ENCODE data around the gene ENGASE.

Gene ENGASE

DNA sequence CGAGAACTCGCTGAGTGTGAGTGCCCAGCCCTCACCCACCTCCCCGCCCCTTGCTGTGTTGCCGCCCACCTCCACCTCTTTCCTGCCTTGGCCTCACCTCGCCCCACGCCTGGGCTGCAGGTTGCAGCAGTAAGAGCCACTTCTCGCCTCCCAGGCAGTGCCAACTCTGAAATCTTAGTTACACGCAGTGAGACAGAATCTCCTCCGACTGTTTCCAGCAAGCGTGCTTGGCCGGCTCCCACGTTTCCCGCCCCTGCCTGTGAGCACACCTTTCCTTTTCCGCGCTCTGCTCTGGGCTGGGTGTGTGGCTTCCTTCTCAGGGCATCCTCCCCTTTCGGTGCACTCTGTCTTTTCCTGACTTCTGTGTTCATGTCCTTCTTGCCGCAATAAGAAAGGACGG, 5.7 kb downstream of the ENGASE start:
- DNase-seq (ENCODE audit: low read depth, low spot score): no peak

DNA sequence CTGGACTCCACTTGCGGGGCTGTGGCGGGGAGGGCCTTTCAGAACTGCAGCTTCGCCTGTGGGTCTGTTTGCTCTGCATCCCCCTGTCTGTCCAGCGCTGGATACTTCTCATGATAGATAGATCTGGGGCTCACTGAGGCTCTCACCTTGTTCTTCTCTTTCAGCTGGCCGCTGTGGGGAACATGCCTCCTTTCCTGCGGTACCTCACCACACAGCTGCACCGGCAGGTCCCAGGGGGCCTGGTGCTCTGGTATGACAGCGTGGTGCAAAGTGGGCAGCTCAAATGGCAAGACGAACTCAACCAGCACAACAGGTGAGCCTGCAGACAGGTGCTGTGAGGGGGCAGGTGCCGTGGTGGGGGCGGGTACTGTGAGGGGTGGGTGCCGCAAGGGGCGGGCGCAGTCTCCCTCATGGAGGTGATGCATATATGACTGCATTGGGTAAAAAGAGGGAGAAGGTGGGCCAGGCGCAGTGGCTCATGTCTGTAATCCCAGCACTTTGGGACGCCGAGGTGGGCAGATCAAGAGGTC, 6.2 kb downstream of the ENGASE start:
- no peak for DNase-seq (ENCODE audit: low read depth, low spot score)

- DNase-seq (ENCODE audit: low read depth, low spot score): no peak
Observed at GRCh38 chr17:79081571-79082276, 7.1 kb downstream of the ENGASE start.

DNA sequence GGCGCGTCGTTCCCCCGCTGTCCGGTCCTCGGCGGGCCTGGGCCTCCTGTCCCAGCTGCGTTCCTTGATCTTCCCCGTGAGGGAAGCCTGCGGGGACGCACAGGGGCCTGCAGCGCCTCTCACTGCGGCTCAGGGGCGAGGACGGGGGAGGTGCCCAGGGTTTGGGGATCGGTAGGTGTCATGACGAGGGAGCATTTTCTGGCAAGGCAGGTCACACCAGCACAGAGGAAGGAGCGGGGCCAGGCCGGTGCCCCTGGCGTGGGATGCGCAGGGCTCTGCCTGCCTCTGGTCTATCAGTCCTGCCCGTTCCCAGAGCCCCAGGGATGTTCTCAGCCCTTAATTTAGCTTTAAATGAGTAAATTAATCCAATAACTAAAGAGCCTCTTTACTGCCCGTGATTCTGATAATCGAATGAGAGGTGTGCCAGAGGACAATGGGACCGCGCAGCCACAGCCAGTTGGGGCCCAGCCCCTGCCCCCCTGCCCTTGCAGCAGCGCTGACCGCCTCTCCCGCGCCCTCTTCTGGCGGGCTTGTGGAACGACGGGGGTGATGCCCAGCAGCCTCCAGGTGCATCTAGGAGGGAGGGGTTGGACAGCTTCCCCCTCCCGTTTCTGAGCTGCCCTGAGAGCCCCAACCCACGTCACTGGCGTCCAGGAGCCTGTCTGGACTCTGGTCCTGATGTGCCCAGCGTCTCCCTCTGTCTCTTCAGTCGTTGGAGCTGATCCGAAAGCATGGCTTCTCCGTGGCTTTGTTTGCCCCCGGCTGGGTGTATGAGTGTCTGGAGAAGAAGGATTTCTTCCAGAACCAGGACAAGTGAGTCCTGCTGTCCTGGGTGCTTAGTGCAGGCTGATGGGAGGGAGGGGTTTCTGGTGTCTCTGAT, 7.9 kb downstream of the ENGASE start:
- DNase-seq (ENCODE audit: low read depth, low spot score): no peak

DNA sequence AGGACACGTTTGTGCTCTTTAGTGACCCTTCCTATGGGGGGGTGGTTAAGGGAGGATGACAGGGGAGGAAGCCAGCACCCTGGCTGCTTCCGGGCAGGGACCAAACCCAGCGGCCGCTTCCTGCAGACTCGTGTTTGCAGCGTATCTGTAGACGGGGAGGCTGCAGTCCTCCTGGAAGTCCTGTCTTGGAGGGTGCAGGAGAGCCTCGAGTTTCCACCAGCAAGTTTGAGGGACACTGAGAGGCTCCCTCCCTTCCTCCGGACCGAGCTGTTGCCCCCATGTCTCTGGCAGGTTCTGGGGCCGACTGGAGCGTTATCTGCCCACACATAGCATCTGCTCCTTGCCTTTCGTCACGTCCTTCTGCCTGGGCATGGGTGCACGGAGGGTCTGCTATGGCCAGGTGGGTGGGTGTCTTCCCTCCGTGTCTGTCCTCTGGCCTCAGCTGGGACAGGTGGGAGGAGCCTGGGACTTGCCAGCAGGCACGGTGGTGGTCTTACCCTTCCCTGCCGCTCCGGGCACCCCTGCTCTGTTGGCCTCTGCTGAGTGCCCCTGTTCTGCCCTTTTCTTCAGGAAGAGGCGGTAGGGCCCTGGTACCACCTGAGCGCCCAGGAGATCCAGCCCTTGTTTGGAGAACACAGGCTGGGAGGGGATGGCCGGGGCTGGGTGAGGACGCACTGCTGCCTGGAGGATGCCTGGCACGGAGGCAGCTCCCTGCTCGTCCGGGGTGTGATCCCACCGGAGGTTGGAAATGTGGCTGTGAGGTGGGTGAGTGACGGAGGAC, 8.8 kb downstream of the ENGASE start:
- no peak for DNase-seq (ENCODE audit: low read depth, low spot score)

GRCh38 chr17:79084291-79085153, 9.9 kb downstream of the ENGASE start:
- DNase-seq (ENCODE audit: low read depth, low spot score): no peak

GRCh38 chr17:79085154-79085920, 10.7 kb downstream of the ENGASE start:
- no peak for DNase-seq (ENCODE audit: low read depth, low spot score)

DNA sequence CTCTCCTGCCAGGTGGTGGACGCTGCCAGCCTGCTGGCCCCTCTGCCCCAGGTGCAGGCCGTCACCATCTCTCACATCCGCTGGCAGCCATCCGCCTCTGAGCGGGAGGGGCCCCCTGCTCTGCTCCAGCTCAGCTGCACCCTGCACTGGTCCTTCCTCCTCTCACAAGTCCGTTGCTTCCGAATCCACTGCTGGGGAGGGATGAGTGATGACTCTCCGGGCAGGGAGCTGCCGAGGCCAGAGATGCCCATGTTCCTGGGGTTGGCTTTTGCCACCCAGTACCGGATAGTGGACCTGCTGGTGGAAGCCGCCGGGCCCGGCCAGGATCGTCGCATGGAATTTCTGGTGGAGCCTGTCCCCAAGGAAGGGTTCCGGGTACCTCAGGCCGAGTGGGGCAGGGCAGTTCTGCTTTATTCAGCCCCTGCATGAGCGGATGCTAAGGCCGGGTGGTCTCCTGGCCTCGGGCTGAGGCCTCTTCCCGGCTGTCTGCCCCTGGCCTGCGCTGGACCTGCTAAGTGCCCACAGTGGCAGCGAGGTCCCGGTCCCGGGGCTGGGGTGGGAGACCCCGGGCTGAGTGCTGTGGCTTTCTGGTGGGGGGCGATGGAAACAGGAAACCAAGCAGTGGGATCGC, 11.4 kb downstream of the ENGASE start:
- DNase-seq (ENCODE audit: low read depth, low spot score): no peak

DNA sequence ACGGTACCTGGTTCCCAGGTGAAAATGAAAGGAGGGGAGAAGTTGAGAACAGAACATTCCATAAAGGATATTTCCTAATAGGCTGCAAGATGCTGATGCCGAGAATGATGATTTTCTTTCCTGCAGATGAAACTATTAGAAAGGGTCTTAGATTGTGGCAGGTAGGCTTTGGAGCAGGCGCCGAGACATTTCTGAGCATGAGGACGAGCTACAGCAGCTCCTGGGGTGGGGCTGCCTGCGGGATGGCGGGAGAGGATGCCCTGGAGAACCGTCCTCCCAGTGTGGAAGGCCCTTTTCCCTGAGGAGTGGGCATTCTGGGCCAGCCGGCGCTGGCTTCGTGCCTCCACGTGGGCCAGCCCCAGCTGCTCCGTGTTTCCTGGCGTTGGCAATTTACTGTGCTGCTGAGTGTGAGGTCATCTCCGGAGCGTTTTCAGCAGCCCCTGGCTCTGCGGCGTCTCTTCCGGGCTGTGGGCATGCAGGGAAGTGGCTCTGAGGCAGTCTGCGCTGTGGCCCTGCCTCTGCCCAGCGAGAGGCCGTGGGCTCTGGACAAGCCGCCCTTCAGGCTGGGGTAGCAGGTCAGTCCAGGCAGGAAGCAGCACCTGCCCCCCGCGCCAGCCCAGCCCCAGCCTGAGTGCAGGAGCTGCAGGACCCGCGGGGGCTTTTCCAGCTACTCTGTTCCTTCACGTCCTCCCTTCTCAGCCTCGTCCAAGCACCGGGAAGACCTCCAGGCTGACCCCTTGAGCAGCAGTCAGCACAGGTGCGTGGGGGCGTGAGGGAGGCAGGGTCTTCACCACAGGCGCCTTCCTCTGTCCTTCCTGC, 12.2 kb downstream of the ENGASE start:
- DNase-seq (ENCODE audit: low read depth, low spot score): no peak

DNA sequence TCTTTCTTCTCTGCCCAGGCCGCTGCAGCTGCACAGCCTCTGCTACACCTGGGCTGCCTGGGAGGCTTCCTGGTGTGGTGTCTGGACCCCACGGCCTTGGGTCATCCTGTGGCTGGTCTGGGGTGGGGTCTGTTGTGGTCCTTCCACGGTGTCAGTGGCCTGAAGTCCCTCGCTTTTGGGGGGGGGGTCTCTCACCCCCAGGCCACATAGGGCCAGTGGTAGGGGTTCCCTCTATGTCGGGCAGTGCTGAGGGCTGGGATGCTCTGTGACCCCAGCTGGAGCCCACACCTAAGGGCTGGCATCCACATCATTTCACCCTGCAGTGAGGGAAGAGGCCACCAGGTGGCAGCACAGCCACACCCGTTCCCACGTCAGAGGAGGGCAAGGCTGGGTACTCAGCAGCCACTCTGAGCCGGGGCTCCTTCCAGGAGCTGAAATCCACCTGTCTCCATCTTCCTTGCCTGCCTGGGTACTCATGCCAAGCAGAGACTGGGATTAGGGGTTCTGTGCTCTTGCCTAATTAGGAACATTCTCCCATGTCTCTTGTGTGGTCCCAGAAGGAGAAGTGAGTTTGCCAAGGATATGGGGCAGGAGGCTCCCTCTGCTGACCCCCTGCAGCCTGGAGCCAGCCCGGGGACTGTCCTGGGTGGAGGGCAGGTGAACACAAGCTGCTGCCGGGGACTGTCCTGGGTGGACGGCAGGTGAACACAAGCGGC, 13.0 kb downstream of the ENGASE start:
- no peak for DNase-seq (ENCODE audit: low read depth, low spot score)

GRCh38 chr17:79088247-79088996, 13.8 kb downstream of the ENGASE start:
- DNase-seq (ENCODE audit: low read depth, low spot score): no peak

GRCh38 chr17:79088997-79089328, 14.3 kb downstream of the ENGASE start:
- no peak for DNase-seq (ENCODE audit: low read depth, low spot score)

DNA sequence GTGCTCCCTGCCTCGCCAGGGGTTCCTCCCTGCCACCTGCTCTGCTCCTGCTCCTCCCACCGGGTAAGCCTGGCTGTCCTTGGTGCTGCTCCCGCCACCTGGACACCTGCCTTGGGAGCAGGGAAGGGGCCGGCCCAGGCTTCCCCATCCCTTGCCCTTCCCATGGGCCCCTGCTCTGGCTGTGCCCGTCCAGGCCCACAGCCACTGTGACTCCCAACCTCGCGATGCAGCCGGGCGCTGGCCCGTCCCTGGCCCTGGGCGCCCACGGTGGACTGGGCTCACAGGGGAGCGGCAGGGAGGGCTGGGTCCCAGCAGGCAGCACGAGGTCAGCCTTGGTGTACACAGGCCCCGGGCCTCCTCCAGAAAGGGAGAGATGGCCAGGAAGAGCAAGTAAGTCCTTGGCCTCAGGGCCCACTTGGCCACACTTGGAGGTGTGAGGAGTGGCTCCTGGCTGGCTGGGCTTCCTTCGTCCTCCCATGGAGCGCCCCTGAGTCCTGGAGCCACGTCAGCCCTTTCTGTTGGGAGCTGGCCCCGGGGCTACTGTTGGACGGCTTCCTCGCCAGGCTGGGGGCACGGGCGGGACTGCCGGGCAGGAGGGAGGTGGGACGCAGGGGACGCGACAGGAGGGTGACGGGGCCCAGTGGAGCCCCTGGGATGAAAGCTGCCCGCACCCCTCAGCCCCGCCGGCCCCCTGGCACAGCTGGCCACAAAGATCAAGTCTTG, 15.3 kb downstream of the ENGASE start:
- DNase-seq (ENCODE audit: low read depth, low spot score): no peak

GRCh38 chr17:79090443-79091225, 16.0 kb downstream of the ENGASE start:
- no peak for DNase-seq (ENCODE audit: low read depth, low spot score)

DNA sequence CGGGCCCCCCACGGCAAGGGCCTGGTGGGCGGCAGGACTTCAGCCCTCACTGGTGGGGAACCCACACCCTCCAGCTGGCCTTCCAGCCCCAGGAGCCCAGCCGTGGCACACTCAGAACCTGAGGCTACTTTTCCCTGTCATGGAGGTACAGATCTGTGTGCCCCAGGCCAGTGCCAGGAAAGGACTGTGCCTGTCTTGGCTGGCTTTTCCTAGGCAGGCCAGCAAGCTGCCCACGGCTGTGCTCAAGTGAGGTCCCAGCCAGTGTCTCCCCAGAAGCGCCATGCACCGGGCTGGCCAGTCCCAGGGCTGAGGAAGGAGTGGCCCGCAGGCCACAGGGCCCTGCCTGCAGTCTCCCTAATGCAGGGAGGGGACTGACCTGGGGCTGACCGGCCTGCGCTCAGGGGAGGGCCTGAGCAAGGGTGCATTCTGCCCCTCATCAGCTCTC, 16.6 kb downstream of the ENGASE start:
- no peak for DNase-seq (ENCODE audit: low read depth, low spot score)

- DNase-seq (ENCODE audit: low read depth, low spot score): no peak
Observed at GRCh38 chr17:79092567-79092966, 17.9 kb downstream of the ENGASE start.

Data from brain pericyte (primary cell).